ENCODE results near the gene SDK1.

- TF ChIP-seq CTCF (IDR thresholded peaks at IDR 0.05) = no peak
- no peak for TF ChIP-seq EP300 (IDR thresholded peaks at IDR 0.05)
- TF ChIP-seq POLR2AphosphoS5 (IDR thresholded peaks at IDR 0.05) = no peak
Observed at GRCh38 chr7:4166340-4166739, 865.3 kb downstream of the SDK1 start.
